ENCODE results near the gene TRIM5. TPM values are rescaled to one million over a fixed set of nuclear protein-coding genes. Genes with fewer than 3 reads are reported as not detected.

Gene TRIM5
- total RNA-seq, 4 donors from 2014 or later = 16.9 to 38.7 (median 26.1) TPM

DNA sequence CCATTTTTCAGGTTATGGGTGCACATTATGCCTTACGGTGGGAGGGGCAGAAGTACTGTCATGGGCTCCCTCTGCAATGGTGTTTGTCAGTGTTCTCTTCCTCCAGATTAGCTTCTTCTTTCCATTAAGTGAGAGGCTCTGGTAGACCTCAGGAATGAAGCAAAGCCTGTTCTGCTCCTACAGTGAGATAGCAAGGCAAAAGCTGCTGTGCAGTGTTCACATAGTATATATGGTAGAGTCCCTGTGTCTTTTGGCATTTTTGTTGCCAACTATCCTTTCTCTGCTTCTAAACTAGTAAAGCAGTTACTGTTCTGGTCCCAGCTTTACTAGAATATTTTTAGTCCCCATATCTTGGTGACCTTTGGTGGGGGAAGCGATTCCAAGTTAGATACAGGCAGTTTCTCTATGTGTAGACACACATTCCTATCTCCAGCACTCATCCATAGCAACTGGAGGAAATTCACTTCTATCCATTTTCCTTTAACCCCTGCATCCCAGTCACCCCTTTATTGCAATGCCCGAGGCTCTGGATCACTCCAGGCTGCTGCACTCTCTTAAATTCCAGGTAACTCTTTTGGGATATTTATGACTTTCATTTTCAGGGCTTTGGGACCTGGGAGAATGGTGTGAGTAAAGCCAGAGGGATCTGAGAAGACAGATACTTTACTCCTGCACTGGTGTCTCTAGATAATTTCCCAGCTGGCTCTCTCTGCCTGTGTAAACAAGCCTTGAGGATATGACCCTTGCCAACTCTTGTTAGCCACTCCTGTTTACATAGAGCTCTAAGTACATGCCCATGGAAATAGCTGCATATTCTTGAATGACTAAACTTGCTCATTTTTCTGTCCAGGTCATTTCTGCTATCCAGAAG is 64.0 kb downstream of the TRIM5 start:
- H3K36me3 ChIP-seq = no peaks in the 10 kb centered on the region
- 66 to 71% methylated on average over 3 of the region's 3 CpGs for WGBS, 2 donors
- no peak for TF ChIP-seq POLR2A (IDR thresholded peaks at IDR 0.05)
- TF ChIP-seq EP300 (IDR thresholded peaks at IDR 0.05) = peak in 1 of 2 donors; percentile 25
- TF ChIP-seq, protein P1, sequence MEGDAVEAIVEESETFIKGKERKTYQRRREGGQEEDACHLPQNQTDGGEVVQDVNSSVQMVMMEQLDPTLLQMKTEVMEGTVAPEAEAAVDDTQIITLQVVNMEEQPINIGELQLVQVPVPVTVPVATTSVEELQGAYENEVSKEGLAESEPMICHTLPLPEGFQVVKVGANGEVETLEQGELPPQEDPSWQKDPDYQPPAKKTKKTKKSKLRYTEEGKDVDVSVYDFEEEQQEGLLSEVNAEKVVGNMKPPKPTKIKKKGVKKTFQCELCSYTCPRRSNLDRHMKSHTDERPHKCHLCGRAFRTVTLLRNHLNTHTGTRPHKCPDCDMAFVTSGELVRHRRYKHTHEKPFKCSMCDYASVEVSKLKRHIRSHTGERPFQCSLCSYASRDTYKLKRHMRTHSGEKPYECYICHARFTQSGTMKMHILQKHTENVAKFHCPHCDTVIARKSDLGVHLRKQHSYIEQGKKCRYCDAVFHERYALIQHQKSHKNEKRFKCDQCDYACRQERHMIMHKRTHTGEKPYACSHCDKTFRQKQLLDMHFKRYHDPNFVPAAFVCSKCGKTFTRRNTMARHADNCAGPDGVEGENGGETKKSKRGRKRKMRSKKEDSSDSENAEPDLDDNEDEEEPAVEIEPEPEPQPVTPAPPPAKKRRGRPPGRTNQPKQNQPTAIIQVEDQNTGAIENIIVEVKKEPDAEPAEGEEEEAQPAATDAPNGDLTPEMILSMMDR (IDR thresholded peaks at IDR 0.05) = no peak

GRCh38 chr11:5618807-5619206 is 66.1 kb downstream of the TRIM5 start:
- DNase-seq (ENCODE audit: low spot score in 2 of 2) = no peak
- Histone ChIP-seq H3K36me3 (no peaks in the 10 kb centered on the region), H3K27ac (no peak overlapping the region), H3K9me3 (no peaks in the 10 kb centered on the region), H3K27me3 (no peaks in the 10 kb centered on the region), H3K4me1 (peaks cover 0 to 16% (median 7%) of the 10 kb centered on the region in 4 donors), H3K4me3 (no peak overlapping the region)
- 57 to 68% methylated on average over 3 of the region's 3 CpGs for WGBS, 2 donors
- TF ChIP-seq, protein P1 (IDR thresholded peaks at IDR 0.05) = no peak
- no peak for TF ChIP-seq POLR2A (IDR thresholded peaks at IDR 0.05)
- no peak for TF ChIP-seq EP300 (IDR thresholded peaks at IDR 0.05)

More for the DNA sequence above, 64.0 kb downstream of the TRIM5 start:
- Histone ChIP-seq H3K9me3 (no peaks in the 10 kb centered on the region), H3K27ac (peak overlapping the region in 1 of 4 donors; percentile 17), H3K27me3 (no peaks in the 10 kb centered on the region), H3K4me1 (peaks cover 0 to 33% (median 17%) of the 10 kb centered on the region in 4 donors), H3K4me3 (no peak overlapping the region)
- DNase-seq (ENCODE audit: low spot score in 2 of 2) = no peak

Other genes with a start within 250 kb of the TRIM5 start
- 1 to 10 TPM in 1 of 4 donors, not detected in 3; 3.9 TPM for gene OR51I1, start 243.6 kb downstream of the TRIM5 start, total RNA-seq
- not detected for gene OR51I2, start 235.8 kb downstream of the TRIM5 start, total RNA-seq
- not detected for gene OR52D1, start 196.4 kb downstream of the TRIM5 start, total RNA-seq
- gene UBQLN3, start 175.1 kb downstream of the TRIM5 start, total RNA-seq = 1 to 10 TPM in 3 of 4 donors, under 1 TPM in 1; 0.84 to 4.9 (median 2.1) TPM
- gene UBQLNL, start 168.4 kb downstream of the TRIM5 start, total RNA-seq = 1 to 10 TPM; 1.2 to 3.7 (median 2.1) TPM
- 1 to 10 TPM in 2 of 4 donors, under 1 TPM in 1, not detected in 1; 0.84 to 7.5 (median 1.3) TPM for gene OR52H1, start 136.5 kb downstream of the TRIM5 start, total RNA-seq
- gene OR52B6, start 104.2 kb downstream of the TRIM5 start, total RNA-seq = not detected
- 1 to 10 TPM; 1.2 to 5.9 (median 2.5) TPM for gene TRIM6, start 88.4 kb downstream of the TRIM5 start, total RNA-seq
- gene TRIM34, start 60.1 kb downstream of the TRIM5 start, total RNA-seq = 1 to 10 TPM; 2.2 to 6.1 (median 3.1) TPM
- gene TRIM22, start 4.7 kb upstream of the TRIM5 start, total RNA-seq = 100 to 1,000 TPM in 2 of 4 donors, 10 to 100 TPM in 2; 78.3 to 131 (median 100) TPM
- under 1 TPM in 2 of 4 donors, not detected in 2; 0.20 to 0.63 TPM for gene OR56B1, start 51.4 kb upstream of the TRIM5 start, total RNA-seq
- under 1 TPM in 2 of 4 donors, not detected in 2; 0.44 to 0.98 TPM for gene OR52N4, start 69.2 kb upstream of the TRIM5 start, total RNA-seq
- gene OR52N5, start 98.3 kb upstream of the TRIM5 start, total RNA-seq = not detected
- under 1 TPM in 1 of 4 donors, not detected in 3; 0.30 TPM for gene OR52N1, start 106.2 kb upstream of the TRIM5 start, total RNA-seq
- gene OR52N2, start 123.8 kb upstream of the TRIM5 start, total RNA-seq = not detected
- gene OR52E6, start 156.8 kb upstream of the TRIM5 start, total RNA-seq = not detected
- gene OR52E8, start 172.6 kb upstream of the TRIM5 start, total RNA-seq = not detected
- not detected for gene OR52E4, start 195.6 kb upstream of the TRIM5 start, total RNA-seq
- gene OR52E5, start 208.1 kb upstream of the TRIM5 start, total RNA-seq = not detected

Data from tibial nerve (tissue), 4 donors.